Measurements from ENCODE around the gene C4orf54. TPM values are rescaled to one million over a fixed set of nuclear protein-coding genes. Genes with fewer than 3 reads are reported as not detected.

The C4orf54 gene
- total RNA-seq, 1 donor from 2014 or later: 0.05 TPM

GRCh38 chr4:99624141-99624719 is 33.4 kb downstream of the C4orf54 start:
- DNase-seq (ENCODE audit: low read depth): peak; percentile 88

GRCh38 chr4:99622341-99622740 is 35.3 kb downstream of the C4orf54 start:
- DNase-seq (ENCODE audit: low read depth): no peak

GRCh38 chr4:99617374-99617773 is 40.3 kb downstream of the C4orf54 start:
- DNase-seq (ENCODE audit: low read depth): no peak

- DNase-seq (ENCODE audit: low read depth): no peak
Observed at GRCh38 chr4:99615170-99615820, 42.3 kb downstream of the C4orf54 start.

- DNase-seq (ENCODE audit: low read depth): no peak
Observed at GRCh38 chr4:99614491-99614890, 43.1 kb downstream of the C4orf54 start.

GRCh38 chr4:99612704-99613103 is 44.9 kb downstream of the C4orf54 start:
- DNase-seq (ENCODE audit: low read depth): no peak

GRCh38 chr4:99612281-99612680 is 45.3 kb downstream of the C4orf54 start:
- peak; percentile 14 for DNase-seq (ENCODE audit: low read depth)

GRCh38 chr4:99610605-99611175 is 46.9 kb downstream of the C4orf54 start:
- no peak for DNase-seq (ENCODE audit: low read depth)

GRCh38 chr4:99608417-99608816 is 49.2 kb downstream of the C4orf54 start:
- no peak for DNase-seq (ENCODE audit: low read depth)

Other genes starting within 250 kb of the C4orf54 start
- gene ADH7, start 222.5 kb downstream of the C4orf54 start, total RNA-seq: not detected in 2 replicates
- not detected in 2 replicates for gene C4orf17, start 146.8 kb downstream of the C4orf54 start, total RNA-seq
- gene TRMT10A, start 93.8 kb downstream of the C4orf54 start, total RNA-seq: 12.5 and 16.1 TPM in 2 replicates
- 0.17 TPM in 1 of 2 replicates, not detected in the other for gene MTTP, start 83.0 kb downstream of the C4orf54 start, total RNA-seq
- 3.4 and 82.3 TPM in 2 replicates for gene DAPP1, start 159.0 kb upstream of the C4orf54 start, total RNA-seq
- gene LAMTOR3, start 236.6 kb upstream of the C4orf54 start, total RNA-seq: 93.8 and 117 TPM in 2 replicates

Measured in renal cortical epithelial cell (primary cell).